GM19193 (cell line): ENCODE data around the gene TPD52L2.

Source experiments
- POLR2A ChIP-seq: IDR thresholded peaks from 4 replicates; pipeline ENCODE4 v1.6.1; 2011; ENCODE audit not compliant: insufficient read depth, insufficient read length; ENCODE audit errors: extremely low read depth

Gene TPD52L2

GRCh38 chr20:63894358-63895201 is 29.5 kb downstream of the TPD52L2 start, which contains the start of gene DNAJC5:
DNAJC5 (plus strand) TSS chr20:63895126; CDS start chr20:63928346, 33,220 bp downstream.
- TF ChIP-seq POLR2A, result no peak

- TF ChIP-seq POLR2A, result no peak
These were observed 30.3 kb downstream of the TPD52L2 start for GRCh38 chr20:63895202-63895951.

DNA sequence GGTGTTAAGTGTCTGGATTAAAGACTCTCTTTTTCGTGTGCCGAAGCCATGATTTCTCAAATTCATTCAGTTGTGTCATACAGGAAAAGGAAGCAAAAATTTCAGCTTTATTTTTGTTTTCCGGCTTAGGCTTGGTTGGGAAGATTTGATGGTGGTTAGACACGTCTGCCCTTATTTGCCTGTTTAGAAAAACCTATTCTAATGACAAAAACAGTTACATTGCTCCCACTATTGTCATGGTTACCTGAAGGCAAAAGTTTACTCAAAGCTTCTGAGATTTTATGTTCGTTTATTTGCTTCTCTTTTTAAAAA is 30.8 kb downstream of the TPD52L2 start:
- TF ChIP-seq POLR2A, result no peak

DNA sequence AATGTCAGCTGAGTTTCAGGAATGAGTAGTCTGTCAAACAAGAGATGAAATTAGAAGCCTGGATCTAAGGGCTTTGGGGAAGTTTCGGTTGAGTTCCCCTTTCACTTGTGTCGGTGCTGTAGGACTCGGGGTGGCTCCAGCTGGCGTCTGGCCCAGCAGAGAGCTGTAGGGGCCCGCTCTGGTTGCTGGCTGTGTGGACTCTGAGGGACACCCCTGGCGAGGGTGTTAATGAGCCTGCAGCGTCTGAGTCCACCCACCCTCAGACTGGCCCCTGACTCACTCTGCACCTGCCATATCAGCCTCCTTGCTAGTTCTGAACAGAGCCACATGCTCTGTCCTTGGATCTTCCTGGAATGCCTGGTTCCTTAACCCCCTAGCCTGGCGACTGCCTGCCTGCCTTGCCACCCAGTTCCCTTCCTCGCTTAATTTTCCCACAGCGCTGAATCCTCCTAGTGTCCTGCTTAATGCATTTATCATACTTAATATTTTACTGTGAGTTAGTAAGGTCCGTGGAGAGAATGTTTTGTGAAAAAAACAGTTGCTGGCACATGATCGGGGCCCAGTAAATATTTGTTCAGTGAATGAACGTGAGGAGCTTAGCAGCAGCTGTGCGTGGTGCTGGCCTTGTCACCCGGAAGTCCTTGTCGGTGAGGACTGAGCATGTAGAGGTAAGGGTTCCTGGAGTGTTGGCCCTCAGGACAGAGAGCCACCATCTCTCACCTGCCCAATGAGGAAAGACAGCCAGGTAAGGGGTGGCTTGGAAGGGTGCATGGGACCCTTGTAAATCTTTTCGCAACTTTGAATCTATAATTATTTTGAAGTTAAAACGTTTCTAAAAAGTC is 31.4 kb downstream of the TPD52L2 start:
- TF ChIP-seq POLR2A, result no peak

- TF ChIP-seq POLR2A, result no peak
These were observed 33.0 kb downstream of the TPD52L2 start for GRCh38 chr20:63897978-63898561.

GRCh38 chr20:63898882-63899558 is 34.0 kb downstream of the TPD52L2 start:
- TF ChIP-seq POLR2A, result no peak

DNA sequence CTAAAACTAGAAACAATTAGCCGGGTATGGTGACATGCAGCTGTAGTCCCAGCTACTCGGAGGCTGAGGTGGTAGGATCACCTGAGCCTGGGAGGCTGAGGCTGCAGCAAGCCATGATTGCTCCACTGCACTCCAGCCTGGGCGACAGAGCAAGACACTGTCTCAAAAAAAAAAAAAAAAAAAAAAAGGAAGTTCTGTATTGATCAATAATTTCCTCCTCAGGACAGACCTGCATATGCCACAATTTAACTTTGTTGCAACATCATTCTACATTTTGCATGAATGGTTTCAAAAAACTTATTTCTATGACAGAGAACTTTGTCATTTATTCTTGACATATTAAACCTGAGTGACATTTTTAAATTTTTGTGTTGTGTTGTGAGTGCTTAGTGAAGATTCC is 35.3 kb downstream of the TPD52L2 start:
- no peak for TF ChIP-seq POLR2A

- no peak for TF ChIP-seq POLR2A
These were observed 38.9 kb downstream of the TPD52L2 start for GRCh38 chr20:63903796-63904561.

- TF ChIP-seq POLR2A, result no peak
These were observed 43.1 kb downstream of the TPD52L2 start for GRCh38 chr20:63908008-63908682.

DNA sequence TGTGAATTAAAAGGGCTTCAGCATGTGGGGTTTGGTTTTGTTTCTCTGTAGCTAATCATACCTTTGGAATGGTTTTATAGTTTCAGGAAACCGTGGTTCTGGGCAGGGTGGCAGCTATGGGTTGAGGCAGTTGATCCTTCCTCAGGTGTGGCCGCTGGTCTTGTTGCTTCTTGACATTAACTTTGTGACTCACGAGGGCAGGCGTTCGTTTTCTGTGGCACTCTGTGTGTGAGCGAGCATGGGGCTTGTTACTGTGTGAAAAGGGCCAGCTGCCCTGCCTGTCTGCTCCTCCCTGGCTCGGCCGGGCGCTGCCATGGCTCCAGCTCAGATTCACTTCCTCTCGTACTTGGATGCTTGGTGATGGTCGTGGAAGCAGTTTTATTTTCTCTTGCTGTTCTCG is 46.1 kb downstream of the TPD52L2 start:
- TF ChIP-seq POLR2A, result no peak

DNA sequence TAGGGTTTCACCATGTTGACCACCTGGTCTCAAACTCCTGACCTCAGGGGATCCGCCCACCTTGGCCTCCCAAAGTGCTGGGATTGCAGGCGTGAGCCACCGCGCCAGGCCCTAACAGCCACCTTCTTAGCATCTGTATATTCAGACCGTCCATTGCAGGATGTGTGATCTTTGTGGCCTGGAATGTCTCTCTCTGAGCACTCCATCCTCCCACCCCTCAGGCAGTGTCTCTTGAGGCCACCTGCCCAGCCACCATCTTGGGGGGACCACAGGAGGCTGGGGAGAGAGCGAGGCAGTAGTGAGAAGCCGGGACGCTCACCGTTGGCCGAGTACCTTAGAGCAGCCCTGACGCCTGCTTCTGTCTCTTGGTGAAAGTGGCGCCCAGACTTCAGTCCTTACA is 48.7 kb downstream of the TPD52L2 start:
- TF ChIP-seq POLR2A, result no peak

GRCh38 chr20:63915471-63915870 is 50.4 kb downstream of the TPD52L2 start:
- TF ChIP-seq POLR2A, result no peak

DNA sequence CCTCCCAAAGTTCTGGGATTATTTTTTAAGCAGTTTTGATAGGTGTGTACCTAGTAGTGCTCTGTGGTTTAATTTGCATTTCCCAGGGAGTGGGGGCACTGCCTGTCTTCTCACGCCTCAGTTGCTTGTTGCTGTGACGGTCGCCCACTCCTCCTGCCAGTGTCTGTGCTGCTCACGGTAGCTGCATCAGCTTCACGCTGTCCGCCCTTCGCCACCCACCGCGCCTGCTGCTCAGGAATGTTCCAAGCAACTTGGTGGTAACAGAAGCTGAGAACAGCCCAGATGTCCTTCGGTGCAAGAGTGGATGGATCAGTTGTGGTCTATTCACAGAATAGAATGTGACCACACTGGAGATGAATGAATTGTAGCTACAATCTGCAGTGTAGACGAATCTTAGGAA is 52.7 kb downstream of the TPD52L2 start:
- no peak for TF ChIP-seq POLR2A

- TF ChIP-seq POLR2A, result no peak
These were observed 54.1 kb downstream of the TPD52L2 start for GRCh38 chr20:63919130-63919529.

DNA sequence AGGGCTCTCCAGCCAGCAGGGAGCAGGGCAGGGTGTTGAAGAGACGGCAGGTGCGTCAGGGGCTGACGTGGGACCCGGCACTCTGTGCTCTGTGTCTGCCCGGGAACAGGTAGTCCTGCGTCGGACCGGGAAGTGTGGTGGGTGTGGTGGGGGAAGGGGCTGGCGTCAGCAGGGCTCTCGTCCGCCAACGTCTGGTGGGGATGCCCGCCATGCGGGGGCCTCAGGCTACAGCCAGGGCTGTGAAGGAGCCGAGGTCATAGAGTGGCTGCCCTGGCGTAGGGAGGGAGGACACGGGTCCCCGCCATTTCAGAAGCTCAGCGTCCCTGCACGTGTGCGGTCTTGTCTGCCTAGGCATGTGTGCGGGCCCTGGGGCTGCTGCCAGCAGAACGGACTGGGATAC is 55.2 kb downstream of the TPD52L2 start:
- no peak for TF ChIP-seq POLR2A
